DOHH2 (cell line): Measurements from ENCODE around the gene PAK5.

ENCODE experiments used
- H3F3A ChIP-seq: fragments of 200-600 bp; sonication (generic), shearing (Covaris generic); 2 replicates; pipeline ENCODE4 v1.6.0; 2016; ENCODE audit warnings: antibody characterized with exemption, mild to moderate bottlenecking; ENCODE audit not compliant: control insufficient read depth, insufficient read depth
- H3K27ac ChIP-seq: fragments of 200-600 bp; sonication (generic); 2 replicates; pipeline ENCODE4 v1.5.1; 2014; ENCODE audit warnings: low read depth, mild to moderate bottlenecking, low read length, moderate library complexity
- H3K27me3 ChIP-seq: fragments of 200-600 bp; sonication (generic); 2 replicates; pipeline ENCODE4 v1.6.1; 2014; ENCODE audit warnings: mild to moderate bottlenecking, low read length, mixed read lengths; ENCODE audit not compliant: control insufficient read depth
- H3K36me3 ChIP-seq: fragments of 200-600 bp; sonication (generic); 2 replicates; pipeline ENCODE4 v1.6.1; 2014; ENCODE audit warnings: mild to moderate bottlenecking, low read length, moderate library complexity, mixed read lengths; ENCODE audit not compliant: control insufficient read depth
- H3K4me1 ChIP-seq: fragments of 200-600 bp; sonication (generic); 2 replicates; pipeline ENCODE4 v1.6.1; 2014; ENCODE audit warnings: mild to moderate bottlenecking, low read length, mixed read lengths; ENCODE audit not compliant: control insufficient read depth
- H3K4me2 ChIP-seq: fragments of 200-600 bp; sonication (generic); 2 replicates; pipeline ENCODE4 v1.6.0; 2014; ENCODE audit warnings: mild to moderate bottlenecking, low read length, moderate library complexity
- H3K4me3 ChIP-seq: fragments of 200-600 bp; sonication (generic); 2 replicates; pipeline ENCODE4 v1.5.1; 2014; ENCODE audit warnings: mild to moderate bottlenecking, low read length, mixed read lengths
- H3K79me2 ChIP-seq: fragments of 200-600 bp; sonication (generic); 2 replicates; pipeline ENCODE4 v1.6.1; 2014; ENCODE audit warnings: mild to moderate bottlenecking, low read length, mixed read lengths; ENCODE audit not compliant: control insufficient read depth
- H3K9me2 ChIP-seq: fragments of 200-600 bp; sonication (generic); replicated peaks from 2 replicates; pipeline ENCODE4 v1.6.1; 2014; ENCODE audit warnings: mild to moderate bottlenecking, low read length, mixed read lengths; ENCODE audit not compliant: control insufficient read depth
- H3K9me3 ChIP-seq: fragments of 200-600 bp; sonication (generic); 2 replicates; pipeline ENCODE4 v1.6.1; 2014; ENCODE audit warnings: antibody characterized with exemption, low read length, mixed read lengths; ENCODE audit not compliant: control insufficient read depth, insufficient read depth
- H4K20me1 ChIP-seq: fragments of 200-600 bp; sonication (generic); 2 replicates; pipeline ENCODE4 v1.6.0; 2014; ENCODE audit warnings: low read depth, mild to moderate bottlenecking, antibody characterized with exemption, low read length, moderate library complexity; ENCODE audit not compliant: control insufficient read depth, insufficient read depth
- CTCF ChIP-seq: fragments of 200-600 bp; sonication (generic); IDR thresholded peaks from one replicate; pipeline ENCODE4 v1.5.1; 2014; ENCODE audit warnings: antibody characterized with exemption, mild to moderate bottlenecking, low read depth, low read length; ENCODE audit not compliant: poor library complexity, severe bottlenecking
- EZH2phosphoT487 ChIP-seq: fragments of 200-600 bp; sonication (generic); IDR thresholded peaks from 2 replicates; pipeline ENCODE4 v1.6.1; 2017; ENCODE audit warnings: borderline replicate concordance, mild to moderate bottlenecking, antibody characterized with exemption, low read length, moderate library complexity, mixed read lengths

Gene PAK5

GRCh38 chr20:9744551-9744950 is 94.3 kb downstream of the PAK5 start:
- no peaks in the 10 kb centered on the region for H3K27me3 ChIP-seq
- H4K20me1 ChIP-seq, result no peaks in the 10 kb centered on the region

GRCh38 chr20:9743871-9744270 is 95.0 kb downstream of the PAK5 start:
- Histone ChIP-seq H3K9me2 (no peaks in the 10 kb centered on the region), H3K4me3 (no peak overlapping the region), H3K9me3 (no peaks in the 10 kb centered on the region), H3K79me2 (no peaks in the 10 kb centered on the region), H4K20me1 (no peaks in the 10 kb centered on the region), H3F3A (no peaks in the 10 kb centered on the region), H3K4me1 (no peaks in the 10 kb centered on the region), H3K27ac (no peak overlapping the region), H3K36me3 (no peaks in the 10 kb centered on the region), H3K27me3 (no peaks in the 10 kb centered on the region), H3K4me2 (no peak overlapping the region)
- TF ChIP-seq CTCF, result no peak
- TF ChIP-seq EZH2phosphoT487, result no peak

More at GRCh38 chr20:9744551-9744950, 94.3 kb downstream of the PAK5 start:
- Histone ChIP-seq H3K4me1 (no peaks in the 10 kb centered on the region), H3K9me3 (no peaks in the 10 kb centered on the region), H3K79me2 (no peaks in the 10 kb centered on the region), H3K4me3 (no peak overlapping the region), H3K9me2 (no peaks in the 10 kb centered on the region), H3F3A (no peaks in the 10 kb centered on the region), H3K27ac (no peak overlapping the region), H3K36me3 (no peaks in the 10 kb centered on the region), H3K4me2 (no peak overlapping the region)
- TF ChIP-seq CTCF, result no peak
- TF ChIP-seq EZH2phosphoT487, result no peak

GRCh38 chr20:9742821-9743220 is 96.1 kb downstream of the PAK5 start:
- no peaks in the 10 kb centered on the region for H3K79me2 ChIP-seq
- H3K36me3 ChIP-seq, result no peaks in the 10 kb centered on the region
- H3K27ac ChIP-seq, result no peak overlapping the region
- H3K9me2 ChIP-seq, result no peaks in the 10 kb centered on the region
- no peak overlapping the region for H3K4me2 ChIP-seq
- H3K4me1 ChIP-seq, result no peaks in the 10 kb centered on the region
- no peaks in the 10 kb centered on the region for H3F3A ChIP-seq
- no peaks in the 10 kb centered on the region for H3K27me3 ChIP-seq
- no peaks in the 10 kb centered on the region for H4K20me1 ChIP-seq
- TF ChIP-seq EZH2phosphoT487 (no peak), CTCF (no peak)
- H3K4me3 ChIP-seq, result no peak overlapping the region
- no peaks in the 10 kb centered on the region for H3K9me3 ChIP-seq

- H3F3A ChIP-seq, result no peaks in the 10 kb centered on the region
- H3K4me1 ChIP-seq, result no peaks in the 10 kb centered on the region
- no peak overlapping the region for H3K4me3 ChIP-seq
- no peaks in the 10 kb centered on the region for H3K9me2 ChIP-seq
- TF ChIP-seq CTCF (no peak), EZH2phosphoT487 (no peak)
- no peaks in the 10 kb centered on the region for H3K36me3 ChIP-seq
- H4K20me1 ChIP-seq, result no peaks in the 10 kb centered on the region
- H3K9me3 ChIP-seq, result peaks cover 3% of the 10 kb centered on the region; the same call in 1 of the 2 replicates
- H3K79me2 ChIP-seq, result no peaks in the 10 kb centered on the region
- H3K27ac ChIP-seq, result no peak overlapping the region
- H3K4me2 ChIP-seq, result no peak overlapping the region
- no peaks in the 10 kb centered on the region for H3K27me3 ChIP-seq
Measured at GRCh38 chr20:9741996-9742395, 96.9 kb downstream of the PAK5 start.
